ENCODE data around the gene FFAR2.

Gene FFAR2

GRCh38 chr19:35497406-35497805 is 49.3 kb downstream of the FFAR2 start:
- Histone ChIP-seq H3K36me3 (ENCODE audit: low read depth) (peaks cover 43% of the 10 kb centered on the region), H3K4me3 (ENCODE audit: severe bottlenecking) (no peak overlapping the region), H3K4me1 (ENCODE audit: insufficient read depth, poor library complexity, severe bottlenecking) (no peaks in the 10 kb centered on the region), H3K27me3 (ENCODE audit: insufficient read depth, poor library complexity, severe bottlenecking) (peaks cover 6% of the 10 kb centered on the region), H3K27ac (ENCODE audit: poor library complexity, severe bottlenecking) (no peak overlapping the region), H3K9me3 (ENCODE audit: severe bottlenecking) (no peaks in the 10 kb centered on the region)
- DNase-seq (ENCODE audit: low spot score) (no peak), ATAC-seq (ENCODE audit: low read depth) (no peak)
- TF ChIP-seq CTCF (IDR thresholded peaks at IDR 0.05; ENCODE audit: poor library complexity, severe bottlenecking): no peak

GRCh38 chr19:35498220-35498619 is 50.2 kb downstream of the FFAR2 start:
- TF ChIP-seq CTCF (IDR thresholded peaks at IDR 0.05; ENCODE audit: poor library complexity, severe bottlenecking): no peak
- no peak overlapping the region for H3K27ac ChIP-seq (ENCODE audit: poor library complexity, severe bottlenecking)

GRCh38 chr19:35498984-35499527 is 51.0 kb downstream of the FFAR2 start:
- H3K9me3 ChIP-seq (ENCODE audit: severe bottlenecking): no peaks in the 10 kb centered on the region
- peaks cover 52% of the 10 kb centered on the region for H3K36me3 ChIP-seq (ENCODE audit: low read depth)
- no peak for ATAC-seq (ENCODE audit: low read depth)
- H3K4me1 ChIP-seq (ENCODE audit: insufficient read depth, poor library complexity, severe bottlenecking): no peaks in the 10 kb centered on the region
- TF ChIP-seq CTCF (IDR thresholded peaks at IDR 0.05; ENCODE audit: poor library complexity, severe bottlenecking): no peak
- H3K4me3 ChIP-seq (ENCODE audit: severe bottlenecking): no peak overlapping the region
- no peak overlapping the region for H3K27ac ChIP-seq (ENCODE audit: poor library complexity, severe bottlenecking)
- DNase-seq (ENCODE audit: low spot score): no peak
- H3K27me3 ChIP-seq (ENCODE audit: insufficient read depth, poor library complexity, severe bottlenecking): no peaks in the 10 kb centered on the region

More at GRCh38 chr19:35498220-35498619, 50.2 kb downstream of the FFAR2 start:
- peaks cover 45% of the 10 kb centered on the region for H3K36me3 ChIP-seq (ENCODE audit: low read depth)
- no peak overlapping the region for H3K4me3 ChIP-seq (ENCODE audit: severe bottlenecking)
- no peaks in the 10 kb centered on the region for H3K4me1 ChIP-seq (ENCODE audit: insufficient read depth, poor library complexity, severe bottlenecking)
- H3K27me3 ChIP-seq (ENCODE audit: insufficient read depth, poor library complexity, severe bottlenecking): peaks cover 2% of the 10 kb centered on the region
- DNase-seq (ENCODE audit: low spot score) (no peak), ATAC-seq (ENCODE audit: low read depth) (no peak)
- H3K9me3 ChIP-seq (ENCODE audit: severe bottlenecking): no peaks in the 10 kb centered on the region

- Histone ChIP-seq H3K9me3 (ENCODE audit: severe bottlenecking) (no peaks in the 10 kb centered on the region), H3K36me3 (ENCODE audit: low read depth) (peaks cover 67% of the 10 kb centered on the region), H3K27me3 (ENCODE audit: insufficient read depth, poor library complexity, severe bottlenecking) (no peaks in the 10 kb centered on the region), H3K4me1 (ENCODE audit: insufficient read depth, poor library complexity, severe bottlenecking) (no peaks in the 10 kb centered on the region), H3K27ac (ENCODE audit: poor library complexity, severe bottlenecking) (no peak overlapping the region), H3K4me3 (ENCODE audit: severe bottlenecking) (no peak overlapping the region)
- ATAC-seq (ENCODE audit: low read depth): no peak
- TF ChIP-seq CTCF (IDR thresholded peaks at IDR 0.05; ENCODE audit: poor library complexity, severe bottlenecking): no peak
- no peak for DNase-seq (ENCODE audit: low spot score)
Observed at GRCh38 chr19:35500611-35501010, 52.6 kb downstream of the FFAR2 start.
